Stimulated activated CD8-positive, alpha-beta memory T cell treated with anti-CD3 and anti-CD28 coated beads, Interleukin-7, amount 100 ng/mL, for 24 hours (primary cell): Measurements from ENCODE around the gene IGSF21.

Experiments
- DNase-seq: peaks from one replicate; pipeline ENCODE4 v3.0.0-alpha.2; 2020; ENCODE audit warnings: low read depth

The IGSF21 gene

DNA sequence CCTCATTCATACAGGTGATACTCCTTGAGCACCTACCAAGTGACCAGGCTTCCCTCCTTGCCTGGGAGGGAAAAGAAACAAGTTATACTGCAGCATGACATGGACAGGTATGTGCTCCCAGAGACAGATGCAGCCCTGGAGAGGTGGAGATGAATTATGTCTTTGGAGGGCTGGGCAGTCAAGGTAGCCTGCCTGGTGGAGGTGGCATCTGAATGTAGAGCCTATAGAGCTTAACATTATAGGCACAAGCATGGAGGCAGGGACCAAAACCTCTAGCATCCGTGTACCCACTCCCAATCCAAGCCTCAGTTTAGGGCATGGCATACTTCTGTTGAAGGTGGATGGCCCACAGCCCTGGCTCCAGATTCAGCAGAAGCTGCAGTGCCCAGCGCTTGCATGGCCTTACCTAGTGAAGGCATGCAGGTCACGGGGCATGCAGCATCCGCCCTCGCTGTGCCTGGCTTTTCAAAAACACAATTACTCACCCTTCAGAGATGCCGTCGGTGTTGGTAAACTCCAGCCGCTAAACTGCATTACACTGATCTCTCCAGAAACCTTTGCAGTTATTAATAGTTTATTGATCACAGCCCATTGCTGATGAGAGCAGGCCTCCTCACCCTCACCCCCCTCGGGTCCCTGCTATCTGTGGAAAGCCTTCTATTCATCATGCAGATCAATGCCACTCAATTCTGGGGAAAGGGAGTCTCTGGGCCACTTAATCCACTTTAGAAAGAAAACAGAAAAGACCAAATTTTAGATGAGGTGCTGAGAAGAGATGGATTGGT is 222.1 kb downstream of the IGSF21 start:
- no peak for DNase-seq

DNA sequence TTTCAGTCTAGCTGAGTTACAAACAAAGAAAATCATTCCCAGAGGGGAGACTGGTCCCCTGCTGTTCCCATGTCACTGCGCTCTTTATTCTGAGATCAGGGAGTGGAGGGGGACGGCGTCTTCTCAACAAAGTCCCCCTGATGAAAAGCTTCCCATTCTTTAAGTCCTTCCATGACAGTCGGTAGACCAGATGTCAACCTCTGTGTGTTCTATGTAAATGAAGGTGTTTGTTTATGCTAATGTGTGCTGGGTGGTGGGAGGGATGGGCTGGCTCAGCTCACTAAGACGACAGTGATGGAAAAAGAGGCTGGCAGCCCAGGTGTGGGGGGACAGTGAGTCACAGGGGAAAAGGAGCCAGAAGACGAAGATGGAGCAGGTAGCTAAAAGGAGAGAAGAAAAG is 225.0 kb downstream of the IGSF21 start:
- DNase-seq: no peak

DNA sequence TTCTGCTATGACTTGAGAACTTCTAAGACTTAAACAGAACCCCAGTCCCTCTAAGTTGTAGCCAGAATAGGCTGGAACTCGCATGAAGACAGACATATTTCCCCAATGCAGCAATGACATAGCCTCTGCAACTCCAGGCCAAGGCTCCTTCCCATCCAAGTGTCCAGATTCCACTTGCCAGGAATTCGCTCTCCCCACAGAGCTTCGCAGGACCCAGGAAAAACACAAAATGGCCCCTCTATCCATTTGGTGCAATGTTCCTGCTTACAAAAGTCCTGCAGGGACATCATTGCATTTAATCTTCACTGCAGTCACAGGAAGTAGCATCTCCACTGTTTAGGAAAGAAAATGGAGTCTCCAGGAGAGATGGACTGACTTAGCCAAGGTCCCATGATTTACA is 225.6 kb downstream of the IGSF21 start:
- DNase-seq: no peak

DNA sequence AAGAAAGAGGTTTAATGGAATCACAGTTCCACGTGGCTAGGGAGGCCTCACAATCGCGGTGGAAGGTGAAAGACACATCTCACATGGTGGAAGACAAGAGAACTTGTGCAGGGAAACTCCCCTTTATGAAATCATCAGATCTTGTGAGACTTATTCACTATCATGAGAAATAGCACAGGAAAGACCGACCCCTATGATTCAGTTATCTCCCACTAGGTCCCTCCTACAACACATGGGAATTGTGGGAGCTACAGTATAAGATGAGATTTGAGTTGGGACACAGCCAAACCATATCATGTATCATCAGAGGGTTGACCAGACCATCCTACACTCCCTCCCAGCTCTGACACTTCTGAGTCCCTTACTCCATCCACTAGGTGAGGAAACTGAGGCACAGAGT is 229.2 kb downstream of the IGSF21 start:
- DNase-seq: no peak

DNA sequence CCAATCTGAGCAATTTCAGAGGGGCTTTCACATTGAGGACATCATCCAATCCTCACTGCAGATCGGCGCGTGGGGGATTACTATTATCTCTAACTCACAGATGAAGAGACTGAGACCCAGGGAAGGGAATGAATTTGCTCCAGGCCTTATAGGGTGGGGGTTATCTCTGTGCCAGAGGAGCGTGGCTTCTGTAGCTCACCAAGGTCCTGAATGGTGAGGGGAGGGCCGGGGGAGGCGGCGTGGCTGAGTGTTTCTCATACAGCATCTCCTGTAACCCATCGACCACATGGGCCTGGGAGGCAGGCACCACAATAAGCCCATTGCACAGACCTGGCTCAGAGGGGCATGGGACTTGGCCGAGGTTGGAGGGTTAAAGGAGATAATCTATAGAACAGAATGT is 230.2 kb downstream of the IGSF21 start:
- no peak for DNase-seq

DNA sequence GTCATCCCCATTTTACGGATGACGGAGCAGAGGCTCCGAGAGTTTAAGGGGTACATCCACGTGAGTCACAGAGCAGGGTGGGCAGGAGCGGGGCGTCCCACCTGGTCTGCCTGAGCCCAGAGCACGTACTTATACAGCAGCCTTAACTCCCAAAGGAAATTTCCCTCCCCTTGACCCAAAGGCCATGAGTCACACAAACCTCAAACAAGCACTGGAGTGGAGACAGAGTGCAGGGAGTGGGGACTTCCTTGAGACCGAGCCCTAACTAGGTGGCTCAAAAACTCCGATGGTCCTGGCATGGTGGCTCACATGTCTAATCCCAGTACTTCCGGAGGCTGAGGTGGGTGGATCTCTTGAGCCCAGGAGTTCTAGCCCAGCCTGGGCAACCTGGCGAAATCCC is 231.6 kb downstream of the IGSF21 start:
- no peak for DNase-seq

DNA sequence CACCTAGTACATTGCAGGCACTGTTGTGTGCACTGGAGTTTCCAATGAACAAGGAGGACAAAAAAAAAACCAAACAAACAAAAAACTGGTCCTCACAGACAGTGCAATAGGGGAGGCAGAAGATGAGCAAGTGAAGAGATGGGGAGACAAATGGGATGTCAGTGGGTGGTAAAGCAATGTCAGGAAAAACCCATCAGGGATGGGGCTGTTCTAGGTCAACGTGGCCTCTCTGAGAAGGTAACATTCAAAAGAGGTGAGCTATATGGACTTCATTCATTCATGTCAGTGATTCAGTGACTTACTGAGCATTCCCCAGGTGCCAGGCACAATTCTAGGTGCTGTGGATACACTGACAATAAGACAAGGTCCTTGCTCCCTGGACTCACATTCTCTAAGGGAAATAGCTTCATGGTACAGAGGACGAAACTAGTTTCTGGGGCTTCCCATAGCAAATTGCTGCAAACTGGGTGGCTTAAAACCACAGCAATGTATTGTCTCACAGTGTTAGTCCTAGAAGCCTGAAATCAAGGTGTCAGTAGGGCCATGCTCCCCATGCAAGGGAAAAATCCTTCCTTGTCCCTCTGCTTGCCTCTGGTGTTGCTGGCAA is 232.7 kb downstream of the IGSF21 start:
- no peak for DNase-seq

DNA sequence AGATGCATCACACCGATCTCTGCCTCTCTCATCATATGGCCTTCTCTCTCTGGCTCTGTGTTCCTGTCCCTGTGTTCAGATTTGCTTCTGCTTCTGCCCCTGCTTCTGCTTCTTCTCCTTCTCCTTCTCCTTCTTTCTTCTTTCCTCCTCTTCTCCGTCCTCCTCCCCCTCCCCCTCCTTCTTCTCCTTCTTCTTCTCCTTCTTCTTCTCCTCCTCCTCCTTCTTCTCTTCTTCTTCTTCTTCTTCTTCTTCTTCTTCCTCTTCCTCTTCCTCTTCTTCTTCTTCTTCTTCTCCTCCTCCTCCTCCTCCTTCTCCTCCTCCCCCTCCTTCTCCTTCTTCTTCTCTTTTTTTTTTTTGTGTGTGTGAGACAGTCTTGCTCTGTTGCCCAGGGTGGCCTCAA is 233.2 kb downstream of the IGSF21 start:
- no peak for DNase-seq

DNA sequence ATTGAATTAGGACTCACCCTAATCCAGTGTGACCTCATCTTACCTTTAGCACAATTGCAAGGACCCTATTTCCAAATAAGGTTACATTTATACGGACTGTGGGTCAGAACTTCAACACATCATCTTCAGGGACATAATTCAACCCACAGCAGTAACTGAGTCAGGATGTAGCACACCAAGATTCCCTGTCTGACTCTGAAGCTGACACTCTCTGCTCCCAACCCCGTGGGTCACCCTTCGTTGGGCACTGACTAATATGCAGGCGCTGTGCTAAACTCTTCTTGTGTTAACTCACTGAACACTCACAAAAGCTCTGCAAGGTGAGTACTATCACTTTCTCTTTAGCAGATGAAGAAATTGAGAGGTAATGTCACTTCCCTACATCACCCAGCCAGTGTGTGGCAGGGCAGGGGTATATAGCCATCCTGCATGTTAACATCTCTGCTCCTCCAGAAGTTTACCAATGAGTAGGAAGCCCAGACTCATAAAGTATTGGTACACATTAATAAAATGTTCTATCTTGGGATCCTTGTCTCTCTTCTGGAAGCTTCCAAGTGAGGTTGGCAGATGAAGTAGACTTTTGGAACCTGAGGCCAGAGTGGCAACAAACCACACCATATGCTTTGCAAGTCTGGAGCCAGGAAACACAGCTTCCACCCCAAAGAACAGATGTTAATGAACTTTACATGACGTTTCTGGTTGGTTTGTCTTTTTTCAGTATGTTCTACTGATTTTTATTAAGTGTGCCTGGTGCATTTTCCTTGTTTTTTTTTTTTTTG is 233.9 kb downstream of the IGSF21 start:
- DNase-seq: no peak

DNA sequence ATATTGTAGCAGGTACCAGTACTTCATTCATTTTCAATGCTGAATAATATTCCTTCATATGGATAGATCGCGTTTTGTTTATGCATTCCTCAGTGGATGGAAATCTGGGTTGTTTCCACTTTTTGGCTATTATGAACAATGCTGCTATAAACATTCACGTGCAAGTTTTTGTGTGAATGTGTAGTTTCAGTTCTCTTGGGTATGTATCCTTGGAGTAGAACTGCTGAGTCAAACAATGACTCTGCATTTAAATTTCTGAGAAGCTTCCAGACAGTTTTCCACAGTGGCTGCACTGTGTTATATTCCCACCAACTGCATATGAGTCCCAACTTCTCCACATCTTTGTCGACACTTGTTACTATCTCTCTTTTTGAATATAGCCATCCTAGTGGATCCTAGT is 235.1 kb downstream of the IGSF21 start:
- DNase-seq: no peak

DNA sequence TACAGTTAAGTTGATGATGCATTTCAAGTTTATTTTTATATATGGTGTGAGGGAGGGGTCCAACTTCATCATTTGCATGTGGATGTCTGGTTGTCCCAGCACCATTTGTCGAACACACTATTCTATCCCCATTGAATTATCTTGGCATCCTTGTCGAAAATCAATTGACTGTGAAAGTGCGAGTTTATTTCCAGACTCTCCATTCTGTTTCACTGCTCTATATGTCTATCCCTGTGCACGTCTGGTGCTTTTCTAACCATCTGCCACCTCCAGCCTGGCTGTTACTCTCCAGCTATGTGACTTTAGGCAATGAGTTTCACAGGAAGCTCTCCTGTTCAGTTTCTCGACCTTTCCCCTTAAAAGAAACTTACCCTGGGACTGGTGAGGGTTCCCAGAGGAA is 236.0 kb downstream of the IGSF21 start:
- no peak for DNase-seq

DNA sequence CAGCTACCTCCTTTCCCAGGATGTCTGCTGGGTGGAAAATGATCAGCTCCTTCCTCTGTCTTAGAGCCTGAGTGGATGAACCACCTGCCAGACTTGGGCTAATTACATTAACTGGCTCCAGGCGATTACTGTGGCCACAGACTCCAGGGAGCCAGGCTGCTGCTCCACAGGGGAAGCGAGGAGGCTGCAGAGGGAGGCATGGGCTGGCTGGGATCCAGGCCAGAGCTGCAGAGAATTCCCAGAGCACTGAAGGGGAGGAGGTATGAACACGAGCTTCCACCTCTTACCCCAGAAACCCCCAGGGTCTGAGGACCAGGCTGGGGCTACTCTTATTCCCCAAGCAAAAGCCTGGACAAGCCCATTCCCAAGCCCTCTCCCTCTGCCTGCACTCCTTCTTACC is 237.2 kb downstream of the IGSF21 start:
- DNase-seq: no peak

DNA sequence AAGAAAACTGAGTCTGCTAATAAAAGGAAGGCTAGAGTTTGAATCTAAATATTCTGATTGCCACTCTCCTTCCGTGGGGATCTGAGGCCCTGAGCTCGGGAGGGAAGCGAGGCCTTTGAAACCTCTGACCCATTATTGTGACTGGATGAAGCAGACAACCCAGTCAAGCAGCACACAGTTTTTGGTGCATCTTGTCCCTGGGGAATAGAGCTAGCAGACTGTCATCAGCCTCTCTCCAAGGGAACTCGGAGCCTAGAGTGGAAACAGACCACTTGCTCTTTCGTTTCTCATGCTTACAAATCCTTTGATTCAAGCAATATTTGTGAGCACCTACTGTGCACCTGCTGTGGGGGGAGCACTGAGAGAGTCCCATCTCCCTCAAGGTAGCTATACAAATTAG is 240.0 kb downstream of the IGSF21 start:
- no peak for DNase-seq

DNA sequence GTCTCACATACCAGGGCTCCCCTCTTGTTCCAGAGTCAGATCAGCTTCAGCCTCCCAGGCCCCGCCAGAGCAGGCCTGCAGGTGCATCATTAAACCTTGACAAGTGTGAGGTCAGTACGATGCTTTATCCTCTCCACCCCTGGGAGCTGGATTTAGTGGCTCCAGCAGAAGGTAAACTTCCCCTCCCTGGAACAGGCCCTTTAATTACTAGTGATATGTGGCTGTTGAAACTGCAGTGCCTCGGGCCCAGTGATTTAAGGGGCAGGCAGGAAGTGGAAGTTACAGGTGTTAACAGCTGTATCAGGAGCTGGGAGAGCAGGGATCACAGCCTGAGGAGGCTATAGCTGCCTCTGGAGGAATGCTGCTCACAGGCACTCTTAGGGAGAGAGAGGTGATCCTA is 240.8 kb downstream of the IGSF21 start:
- no peak for DNase-seq

DNA sequence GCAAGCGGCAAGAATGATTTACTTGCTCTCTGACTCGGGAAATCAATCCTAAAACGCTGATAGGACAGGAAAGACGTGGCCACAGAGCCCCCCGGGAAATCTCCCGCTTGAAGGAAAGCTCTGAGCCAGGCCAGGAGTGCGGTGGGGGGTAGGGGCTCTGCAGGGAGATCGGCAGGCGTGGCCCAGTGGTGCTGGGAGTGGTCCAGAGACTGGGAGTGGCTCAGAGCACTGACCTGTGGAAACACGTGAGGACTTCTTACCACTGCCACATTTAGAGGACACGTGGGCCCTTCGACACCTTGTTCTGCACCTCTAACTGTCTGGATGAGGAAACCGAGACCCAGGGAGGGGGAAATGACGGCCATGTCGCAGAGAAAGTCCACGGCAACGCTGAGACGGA is 243.1 kb downstream of the IGSF21 start:
- DNase-seq: no peak

DNA sequence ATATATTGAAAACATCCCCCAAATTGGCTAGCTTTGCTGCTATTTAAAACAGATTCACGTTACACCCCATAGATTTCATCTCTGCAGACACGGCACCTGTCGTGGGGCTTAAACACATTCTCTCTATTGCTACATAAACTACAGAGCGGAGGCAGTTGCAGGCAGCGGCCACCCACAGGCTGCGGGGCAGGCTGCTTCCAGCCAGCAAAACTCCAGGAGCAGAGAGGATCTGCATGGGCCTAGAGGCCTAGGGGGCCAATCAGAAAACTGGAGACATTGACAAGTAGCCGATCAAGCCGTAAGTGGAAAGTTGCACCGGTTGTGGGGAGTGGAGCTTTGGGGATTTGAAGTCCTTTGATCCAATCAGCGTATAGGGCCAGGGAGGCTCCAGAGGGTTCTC is 244.1 kb downstream of the IGSF21 start:
- DNase-seq: no peak

DNA sequence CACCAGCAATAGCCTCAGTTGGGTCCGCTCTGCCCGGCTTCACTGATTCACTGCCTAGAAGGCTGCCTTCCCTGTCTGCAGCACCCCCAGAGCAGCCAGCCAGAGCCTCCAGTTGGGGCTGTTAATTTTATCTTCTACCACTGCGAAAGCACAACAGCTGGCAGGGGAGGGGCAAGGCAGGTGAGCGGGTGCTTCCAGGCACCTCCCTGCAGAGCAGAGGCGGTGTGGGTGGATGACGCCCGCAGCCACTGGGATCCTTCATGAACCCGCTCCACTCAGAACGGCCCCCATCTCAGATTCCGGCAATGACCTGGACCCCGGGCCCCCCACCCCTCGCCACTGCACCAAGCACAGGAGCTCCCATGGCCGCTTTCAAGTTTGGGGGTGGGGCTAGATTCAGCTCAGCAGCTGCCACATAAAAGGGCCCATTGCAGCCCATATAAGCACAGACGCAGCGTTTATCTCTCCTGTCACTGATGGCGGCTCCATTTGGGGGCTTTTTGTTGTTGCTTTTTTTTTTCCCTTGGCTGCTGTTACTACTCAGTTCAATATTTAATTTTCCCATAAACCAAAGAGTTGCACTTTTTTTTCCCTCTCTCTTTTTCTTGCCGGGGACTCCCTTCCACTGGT is 245.2 kb downstream of the IGSF21 start:
- DNase-seq: no peak

DNA sequence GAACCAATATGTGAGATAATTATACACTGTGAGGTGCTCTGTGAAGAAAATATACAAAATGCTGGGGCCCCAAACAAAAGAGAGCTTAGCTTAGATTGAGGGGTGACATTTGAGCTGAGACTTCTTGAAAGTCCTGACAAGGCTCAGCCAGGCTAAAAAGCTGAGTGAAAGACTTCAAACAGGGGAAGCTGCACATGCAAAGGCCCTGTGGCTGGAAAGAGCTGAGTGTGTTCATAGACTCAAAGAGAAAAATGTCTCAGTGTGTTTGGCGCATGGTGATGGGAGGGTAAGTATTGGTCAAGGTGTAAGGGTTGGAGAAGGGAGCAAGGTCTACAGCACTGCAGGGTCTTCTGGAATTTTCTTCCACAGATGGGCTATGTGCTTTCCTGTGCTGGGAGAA is 245.9 kb downstream of the IGSF21 start:
- DNase-seq: no peak

DNA sequence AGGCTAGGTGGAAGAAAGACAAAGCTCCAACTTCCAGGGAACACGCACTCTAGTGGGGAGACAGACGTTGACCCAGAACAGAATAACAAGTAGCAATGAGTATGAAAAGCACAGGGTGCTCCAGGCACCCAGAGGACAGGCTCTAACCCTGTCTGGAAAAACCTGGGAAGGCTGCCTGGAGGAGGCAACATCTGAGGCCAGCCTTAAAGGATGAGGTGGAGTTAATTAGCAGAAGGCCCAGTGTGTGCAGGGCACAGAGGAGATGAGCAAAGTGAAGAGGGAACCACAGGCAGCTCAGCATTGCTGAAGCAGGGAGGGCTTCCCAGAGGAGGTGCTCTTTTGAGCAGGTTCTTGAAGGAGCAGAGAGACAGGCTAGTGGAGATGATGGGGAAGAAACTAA is 246.4 kb downstream of the IGSF21 start:
- no peak for DNase-seq

DNA sequence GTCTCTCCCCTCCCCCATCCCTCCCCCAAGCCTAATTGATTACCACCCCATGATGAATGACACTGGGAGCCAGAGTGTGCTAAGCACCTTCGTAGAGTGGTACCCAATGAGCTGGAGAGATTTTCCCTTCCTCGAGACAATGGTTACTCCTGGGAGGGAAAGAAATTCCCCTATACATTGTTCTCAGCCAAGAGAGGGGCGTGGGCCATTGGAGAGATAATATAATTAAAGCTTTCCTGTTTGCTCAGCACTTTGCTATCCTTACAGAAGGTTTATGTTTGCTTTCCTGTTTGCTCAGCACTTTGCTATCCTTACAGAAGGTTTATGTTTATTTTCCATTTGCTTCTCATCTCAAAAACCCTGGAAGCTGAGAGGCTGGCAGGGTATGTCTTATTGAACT is 247.0 kb downstream of the IGSF21 start:
- DNase-seq: no peak

DNA sequence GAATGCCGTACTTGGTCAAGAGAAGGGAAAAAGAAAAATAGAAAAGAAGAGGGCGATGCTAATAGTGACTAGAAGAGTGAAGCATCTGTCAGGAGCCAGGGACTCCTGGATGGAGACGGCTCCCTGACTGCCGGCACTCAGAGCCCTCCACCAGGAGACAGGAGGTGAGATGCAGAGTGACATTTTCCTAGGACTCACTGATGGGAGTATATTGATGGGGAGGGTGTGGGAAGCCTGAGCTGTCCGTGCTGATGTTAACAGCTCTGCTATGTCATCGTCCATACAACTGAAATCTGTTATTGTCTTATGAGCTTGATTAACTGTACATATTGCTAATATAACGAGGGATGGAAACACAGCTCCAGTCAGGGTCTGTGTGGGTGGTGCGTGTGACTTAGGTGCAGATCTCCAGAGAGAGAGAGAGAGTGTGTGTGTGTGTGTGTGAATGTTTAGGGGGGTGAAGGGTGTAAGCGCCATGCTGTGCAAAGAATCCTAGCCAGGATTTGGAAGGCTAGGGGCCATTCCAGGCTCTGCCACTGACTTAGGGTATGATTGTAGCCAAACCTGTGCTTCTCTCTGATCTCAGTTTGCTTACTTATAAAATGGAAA is 250.1 kb downstream of the IGSF21 start:
- DNase-seq: no peak

DNA sequence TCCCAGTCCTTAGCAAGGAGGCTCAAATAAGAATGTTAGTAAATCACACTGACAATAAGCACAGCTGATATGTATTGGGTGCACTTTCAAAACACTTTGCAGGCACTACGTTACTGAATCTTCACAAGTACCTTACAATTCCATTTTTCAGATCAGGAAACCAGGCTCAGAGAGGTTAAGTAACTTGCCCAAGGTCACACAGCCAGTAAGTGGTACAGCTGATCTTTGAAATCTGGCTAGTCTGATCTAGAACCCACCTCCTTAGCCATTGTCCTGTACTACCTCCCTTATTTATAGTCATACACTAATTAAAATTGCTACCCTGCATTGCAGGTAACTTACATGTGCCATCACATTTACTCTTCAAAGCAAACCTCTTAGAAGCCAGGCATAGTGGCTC is 251.0 kb downstream of the IGSF21 start:
- DNase-seq: no peak
